A549 (cell line): Measurements from ENCODE around the gene RANGRF.

Experiments used
- BHLHE40 ChIP-seq: IDR thresholded peaks from 2 replicates; pipeline ENCODE4 v1.6.1; 2012; ENCODE audit warnings: low read depth, low read length, inconsistent platforms
- CTCF ChIP-seq: fragments of >200 bp; sonication (Bioruptor Twin); formaldehyde crosslinking; IDR thresholded peaks from 3 replicates; pipeline ENCODE4 v1.5.1; 2016
- E2F6 ChIP-seq: IDR thresholded peaks from 2 replicates; pipeline ENCODE4 v1.6.1; 2012; ENCODE audit warnings: low read depth, borderline replicate concordance
- ELK1 ChIP-seq: fragments of 150-350 bp; IDR thresholded peaks from 2 replicates; pipeline ENCODE4 v1.6.1; 2014; ENCODE audit warnings: low read depth, mild to moderate bottlenecking, low read length
- EP300 ChIP-seq, 2 experiments: fragments of >200 bp; sonication (Bioruptor Twin); formaldehyde crosslinking; IDR thresholded peaks; 2 replicates in 1 of 2; 3 replicates in 1 of 2; pipeline ENCODE4 v1.6.1; 2016 to 2017
- HMGXB4 ChIP-seq: fragments of 250-450 bp; sonication (Bioruptor Pico); IDR thresholded peaks from 2 replicates; pipeline ENCODE4 v1.5.0; 2021; ENCODE audit warnings: mild to moderate bottlenecking, moderate library complexity, borderline replicate concordance
- KDM1A ChIP-seq: fragments of 200-600 bp; sonication (generic); IDR thresholded peaks from 2 replicates; pipeline ENCODE4 v1.6.1; 2016; ENCODE audit warnings: low read depth, mild to moderate bottlenecking
- MAX ChIP-seq: IDR thresholded peaks from 2 replicates; pipeline ENCODE4 v1.6.1; 2012
- NPAS2 ChIP-seq: fragments of 250-450 bp; sonication (Bioruptor Pico); IDR thresholded peaks from 2 replicates; pipeline ENCODE4 v1.8.0; 2022; ENCODE audit warnings: mild to moderate bottlenecking, moderate library complexity, borderline replicate concordance
- POLR2A ChIP-seq: IDR thresholded peaks from 2 replicates; pipeline ENCODE4 v1.6.1; 2012; ENCODE audit warnings: mild to moderate bottlenecking, low read length

GRCh38 chr17:8283356-8283755 lies 5.1 kb upstream of the RANGRF start:
- no peak for TF ChIP-seq ELK1
- no peak for TF ChIP-seq BHLHE40
- no peak for TF ChIP-seq EP300 (IDR thresholded peaks at IDR 0.05)
- TF ChIP-seq CTCF = no peak
- TF ChIP-seq NPAS2 (CRISPR knock-in tag) = no peak
- no peak for TF ChIP-seq E2F6
- TF ChIP-seq HMGXB4 (CRISPR knock-in tag) = no peak
- no peak for TF ChIP-seq MAX
- TF ChIP-seq POLR2A = no peak
- no peak for TF ChIP-seq KDM1A
